Mesenchymal stem cell (in vitro differentiated cells and primary cell): ENCODE data around the gene PRICKLE2.

Experiments
- DNase-seq: peaks from one replicate; pipeline ENCODE4 v3.0.0-alpha.2; 2013
- H2AFZ ChIP-seq: one replicate; pipeline ENCODE4 v1.6.1; 2013; ENCODE audit warnings: low read depth, mild to moderate bottlenecking, control low read depth, inconsistent platforms, low read length, moderate library complexity
- H2AK5ac ChIP-seq: 2 replicates; pipeline ENCODE4 v1.6.1; 2013; ENCODE audit warnings: low read length, moderate library complexity, mild to moderate bottlenecking, inconsistent platforms; ENCODE audit not compliant: severe bottlenecking
- H2BK120ac ChIP-seq: one replicate; pipeline ENCODE4 v1.6.1; 2013; ENCODE audit warnings: low read depth, mild to moderate bottlenecking, inconsistent platforms, low read length, moderate library complexity
- H2BK12ac ChIP-seq, 2 experiments: one replicate each; pipeline ENCODE4 v1.6.1; 2013; ENCODE audit warnings: inconsistent platforms in 2 of 2, low read length in 2 of 2, mild to moderate bottlenecking in 2 of 2, moderate library complexity in 2 of 2, control low read depth in 1 of 2
- H2BK15ac ChIP-seq: one replicate; pipeline ENCODE4 v1.6.1; 2013; ENCODE audit warnings: mild to moderate bottlenecking, low read depth, inconsistent platforms; ENCODE audit not compliant: poor library complexity, severe bottlenecking
- H2BK5ac ChIP-seq: 2 replicates; pipeline ENCODE4 v1.6.1; 2013; ENCODE audit warnings: low read depth, mild to moderate bottlenecking, low read length, control low read depth, inconsistent platforms; ENCODE audit not compliant: poor library complexity, severe bottlenecking
- H3K14ac ChIP-seq, 2 experiments: one replicate each; pipeline ENCODE4 v1.6.1; 2013; ENCODE audit warnings: inconsistent platforms in 2 of 2, low read length in 2 of 2, control low read depth in 1 of 2, mild to moderate bottlenecking in 1 of 2, moderate library complexity in 1 of 2
- H3K18ac ChIP-seq, 2 experiments: one replicate each; pipeline ENCODE4 v1.6.1; 2013; ENCODE audit warnings: inconsistent platforms in 2 of 2, low read length in 2 of 2, control low read depth in 1 of 2, low read depth in 1 of 2, mild to moderate bottlenecking in 1 of 2
- H3K23ac ChIP-seq, 2 experiments: one replicate each; pipeline ENCODE4 v1.6.1; 2013; ENCODE audit warnings: inconsistent platforms in 2 of 2, low read length in 2 of 2, mild to moderate bottlenecking in 2 of 2, moderate library complexity in 2 of 2, control low read depth in 1 of 2
- H3K27ac ChIP-seq: 2 replicates; pipeline ENCODE4 v1.5.1; 2013; ENCODE audit warnings: mild to moderate bottlenecking, moderate library complexity, low read length, control low read depth, inconsistent platforms; ENCODE audit not compliant: poor library complexity, severe bottlenecking
- H3K27me3 ChIP-seq, 2 experiments: 2 replicates each; pipeline versions ENCODE4 v1.6.1 to v1.7.0; 2013; ENCODE audit warnings: low read length in 2 of 2, mild to moderate bottlenecking in 2 of 2, moderate library complexity in 2 of 2, control low read depth in 1 of 2, inconsistent platforms in 1 of 2; ENCODE audit not compliant: control insufficient read depth in 1 of 2, insufficient read depth in 1 of 2
- H3K36me3 ChIP-seq, 2 experiments: 2 replicates each; pipeline versions ENCODE4 v1.6.1 to v1.7.0; 2013; ENCODE audit warnings: low read length in 2 of 2, control low read depth in 1 of 2, inconsistent platforms in 1 of 2, low read depth in 1 of 2, mild to moderate bottlenecking in 1 of 2; ENCODE audit not compliant: insufficient read depth in 2 of 2, control insufficient read depth in 1 of 2
- H3K4ac ChIP-seq, 2 experiments: one replicate each; pipeline ENCODE4 v1.6.1; 2013; ENCODE audit warnings: inconsistent platforms in 2 of 2, low read length in 2 of 2, mild to moderate bottlenecking in 2 of 2, moderate library complexity in 2 of 2, control low read depth in 1 of 2, low read depth in 1 of 2
- H3K4me1 ChIP-seq: 2 replicates; pipeline ENCODE4 v1.6.1; 2013; ENCODE audit warnings: low read depth, low read length, control low read depth; ENCODE audit not compliant: control insufficient read depth, insufficient read depth
- H3K4me2 ChIP-seq: 2 replicates; pipeline ENCODE4 v1.6.1; 2013; ENCODE audit warnings: low read length, mild to moderate bottlenecking, inconsistent platforms; ENCODE audit not compliant: poor library complexity, severe bottlenecking
- H3K4me3 ChIP-seq, 2 experiments: 2 replicates each; pipeline versions ENCODE4 v1.5.1 to v1.7.0; 2013; ENCODE audit warnings: low read length in 2 of 2, mild to moderate bottlenecking in 2 of 2, control low read depth in 1 of 2, low read depth in 1 of 2; ENCODE audit not compliant: insufficient read depth in 1 of 2
- H3K79me1 ChIP-seq: replicated peaks from 2 replicates; pipeline ENCODE4 v1.6.1; 2013; ENCODE audit warnings: mild to moderate bottlenecking, control low read depth, low read length, inconsistent platforms; ENCODE audit not compliant: poor library complexity, severe bottlenecking
- H3K9ac ChIP-seq: 2 replicates; pipeline ENCODE4 v1.7.0; 2013; ENCODE audit warnings: mild to moderate bottlenecking, low read length, moderate library complexity
- H3K9me3 ChIP-seq: 2 replicates; pipeline ENCODE4 v1.7.0; 2013; ENCODE audit warnings: mild to moderate bottlenecking, low read length; ENCODE audit not compliant: control insufficient read depth
- H4K8ac ChIP-seq: one replicate; pipeline ENCODE4 v1.6.1; 2013; ENCODE audit warnings: inconsistent platforms, mild to moderate bottlenecking, low read length, moderate library complexity
- H4K91ac ChIP-seq: one replicate; pipeline ENCODE4 v1.6.1; 2013; ENCODE audit warnings: mild to moderate bottlenecking, low read length, inconsistent platforms
- WGBS: methylation state at CpG from one replicate; pipeline ENCODE4 v1.1.7; 2013; ENCODE audit warnings: mixed read lengths; 5-methylcytosine and 5-hydroxymethylcytosine counted together

PRICKLE2 gene

GRCh38 chr3:64059484-64060175, 165.6 kb downstream of the PRICKLE2 start:
- H3K79me1 ChIP-seq, result no peaks in the 10 kb centered on the region
- no peak overlapping the region for H4K91ac ChIP-seq
- 97% methylated on average over 3 of the region's 3 CpGs for WGBS
- no peak overlapping the region for H3K4me2 ChIP-seq
- H3K4ac ChIP-seq, result no peak overlapping the region
- H3K4me3 ChIP-seq, result no peak overlapping the region
- no peak overlapping the region for H3K27ac ChIP-seq
- DNase-seq, result no peak
- H3K23ac ChIP-seq, result no peak overlapping the region
- H3K9ac ChIP-seq, result no peak overlapping the region
- no peaks in the 10 kb centered on the region for H3K36me3 ChIP-seq
- H3K9me3 ChIP-seq, result no peaks in the 10 kb centered on the region
- peaks cover 2% of the 10 kb centered on the region for H3K4me1 ChIP-seq
- H2BK12ac ChIP-seq, result no peak overlapping the region
- no peak overlapping the region for H3K14ac ChIP-seq
- no peak overlapping the region for H2BK5ac ChIP-seq
- H4K8ac ChIP-seq, result no peak overlapping the region
- no peak overlapping the region for H2AFZ ChIP-seq
- H2AK5ac ChIP-seq, result no peak overlapping the region
- no peak overlapping the region for H3K18ac ChIP-seq
- no peak overlapping the region for H2BK15ac ChIP-seq
- peaks cover 0 to 2% of the 10 kb centered on the region in 2 experiments for H3K27me3 ChIP-seq
- H2BK120ac ChIP-seq, result no peak overlapping the region

GRCh38 chr3:64058566-64058965, 166.7 kb downstream of the PRICKLE2 start:
- H3K4me1 ChIP-seq, result no peaks in the 10 kb centered on the region
- no peak for DNase-seq

GRCh38 chr3:64057231-64057630, 168.0 kb downstream of the PRICKLE2 start:
- no peaks in the 10 kb centered on the region for H3K79me1 ChIP-seq
- H4K8ac ChIP-seq, result no peak overlapping the region
- no peak overlapping the region for H2BK5ac ChIP-seq
- H2AFZ ChIP-seq, result no peak overlapping the region
- H3K27ac ChIP-seq, result no peak overlapping the region
- no peak overlapping the region for H3K23ac ChIP-seq
- WGBS, result 83% methylated on average over 2 of the region's 4 CpGs
- H3K36me3 ChIP-seq, result no peaks in the 10 kb centered on the region
- DNase-seq, result no peak
- H2BK120ac ChIP-seq, result no peak overlapping the region
- no peak overlapping the region for H2BK12ac ChIP-seq
- no peak overlapping the region for H3K4me2 ChIP-seq
- no peak overlapping the region for H3K4ac ChIP-seq
- H3K4me1 ChIP-seq, result no peaks in the 10 kb centered on the region
- H2BK15ac ChIP-seq, result no peak overlapping the region
- H2AK5ac ChIP-seq, result no peak overlapping the region
- H3K9me3 ChIP-seq, result no peaks in the 10 kb centered on the region
- no peaks in the 10 kb centered on the region for H3K27me3 ChIP-seq
- no peak overlapping the region for H3K18ac ChIP-seq
- no peak overlapping the region for H4K91ac ChIP-seq
- no peak overlapping the region for H3K9ac ChIP-seq
- H3K14ac ChIP-seq, result no peak overlapping the region
- no peak overlapping the region for H3K4me3 ChIP-seq

More at GRCh38 chr3:64058566-64058965, 166.7 kb downstream of the PRICKLE2 start:
- WGBS, result 93% methylated on average over 2 of the region's 4 CpGs
- no peak overlapping the region for H2BK12ac ChIP-seq
- no peak overlapping the region for H3K9ac ChIP-seq
- H3K9me3 ChIP-seq, result no peaks in the 10 kb centered on the region
- no peak overlapping the region for H3K14ac ChIP-seq
- no peak overlapping the region for H4K91ac ChIP-seq
- no peak overlapping the region for H2AK5ac ChIP-seq
- no peak overlapping the region for H3K23ac ChIP-seq
- H2BK15ac ChIP-seq, result no peak overlapping the region
- no peaks in the 10 kb centered on the region for H3K79me1 ChIP-seq
- no peaks in the 10 kb centered on the region for H3K36me3 ChIP-seq
- H3K27ac ChIP-seq, result no peak overlapping the region
- H3K18ac ChIP-seq, result no peak overlapping the region
- H3K27me3 ChIP-seq, result peaks cover 0 to 2% of the 10 kb centered on the region in 2 experiments
- no peak overlapping the region for H3K4me3 ChIP-seq
- H3K4me2 ChIP-seq, result no peak overlapping the region
- H2BK5ac ChIP-seq, result no peak overlapping the region
- H2AFZ ChIP-seq, result no peak overlapping the region
- no peak overlapping the region for H3K4ac ChIP-seq
- no peak overlapping the region for H2BK120ac ChIP-seq
- H4K8ac ChIP-seq, result no peak overlapping the region

- H3K4me1 ChIP-seq, result no peaks in the 10 kb centered on the region
- H2BK120ac ChIP-seq, result no peak overlapping the region
- peak; percentile 36 for DNase-seq
- no peak overlapping the region for H2AFZ ChIP-seq
- no peak overlapping the region for H2BK12ac ChIP-seq
- H3K14ac ChIP-seq, result no peak overlapping the region
- no peak overlapping the region for H2BK5ac ChIP-seq
- H3K18ac ChIP-seq, result no peak overlapping the region
- H3K4me2 ChIP-seq, result no peak overlapping the region
- H3K27me3 ChIP-seq, result no peaks in the 10 kb centered on the region
- no peak overlapping the region for H4K8ac ChIP-seq
- H3K4ac ChIP-seq, result no peak overlapping the region
- no peaks in the 10 kb centered on the region for H3K36me3 ChIP-seq
- H3K79me1 ChIP-seq, result no peaks in the 10 kb centered on the region
- WGBS, result 53% methylated on average over 1 of the region's 3 CpGs
- no peak overlapping the region for H3K9ac ChIP-seq
- H3K23ac ChIP-seq, result no peak overlapping the region
- no peaks in the 10 kb centered on the region for H3K9me3 ChIP-seq
- no peak overlapping the region for H3K4me3 ChIP-seq
- H2BK15ac ChIP-seq, result no peak overlapping the region
- H2AK5ac ChIP-seq, result no peak overlapping the region
- no peak overlapping the region for H3K27ac ChIP-seq
- no peak overlapping the region for H4K91ac ChIP-seq
Measured at GRCh38 chr3:64056606-64057180, 168.6 kb downstream of the PRICKLE2 start.
